ENCODE data around the gene GALNS.

GRCh38 chr16:88875703-88876234 lies 19.0 kb upstream of the GALNS start:
- TF ChIP-seq YY1 (IDR thresholded peaks at IDR 0.05; ENCODE audit: low read depth) (no peak), TAF1 (IDR thresholded peaks at IDR 0.05; ENCODE audit: low read depth) (no peak), REST (IDR thresholded peaks at IDR 0.05; ENCODE audit: low read depth) (no peak), EP300 (IDR thresholded peaks at IDR 0.05; ENCODE audit: borderline replicate concordance) (no peak), CREB1 (IDR thresholded peaks at IDR 0.05; ENCODE audit: low read depth) (no peak), TEAD4 (IDR thresholded peaks at IDR 0.05) (no peak), RAD21 (IDR thresholded peaks at IDR 0.05; ENCODE audit: low read depth) (no peak)
